HS-27A (cell line): ENCODE results near the gene HOXA4.

Source experiments
- DNase-seq: peaks from one replicate; pipeline ENCODE4 v3.0.0-alpha.2; 2012; ENCODE audit warnings: low read depth, missing footprints

The HOXA4 gene

DNA sequence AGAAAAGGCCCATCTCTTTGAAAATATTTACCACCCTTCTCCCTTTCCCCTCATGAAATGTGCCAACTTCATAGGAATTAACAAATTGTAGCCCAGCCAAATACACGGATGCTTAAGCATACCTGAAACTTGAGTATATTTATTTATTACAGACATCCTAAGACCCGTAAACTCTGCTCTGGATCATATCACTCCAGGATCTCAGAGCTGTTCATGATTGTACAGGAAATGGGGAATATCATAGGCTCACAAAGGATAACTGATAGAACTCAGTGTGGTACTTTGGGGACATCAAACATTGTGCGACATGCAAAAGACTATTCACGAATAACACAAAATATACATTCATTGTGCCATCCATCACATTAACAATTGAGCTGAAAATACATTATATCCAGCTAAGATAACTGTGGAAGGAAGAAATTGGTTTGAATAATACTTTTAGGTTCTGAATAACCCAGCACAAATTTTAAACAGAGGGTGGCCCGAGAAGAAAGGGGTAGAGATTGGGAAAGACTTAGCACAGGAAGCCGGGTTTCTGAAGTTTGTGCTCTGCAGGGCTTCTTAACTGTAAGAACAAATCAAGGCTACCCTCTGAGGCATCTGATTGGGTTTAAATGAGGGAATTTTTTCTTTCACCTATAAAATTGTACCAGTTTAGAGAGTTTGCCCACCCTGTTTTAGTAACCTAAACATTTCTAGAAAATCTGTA, 37.2 kb downstream of the HOXA4 start:
- DNase-seq, result no peak

DNA sequence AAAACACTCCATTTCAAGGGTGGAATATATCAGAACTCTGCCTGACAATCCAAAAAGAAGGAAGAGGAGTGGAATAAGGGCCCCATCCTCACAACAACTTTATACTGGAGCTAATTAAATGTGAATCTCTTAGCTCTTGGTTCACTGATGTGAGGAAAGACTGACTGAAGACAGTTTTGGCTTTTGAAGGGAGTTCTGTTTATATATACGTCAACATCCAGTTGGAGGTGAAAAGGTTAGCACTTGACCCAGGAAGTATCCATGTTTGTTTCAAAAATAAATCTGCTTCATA, 37.8 kb downstream of the HOXA4 start:
- DNase-seq, result no peak

DNA sequence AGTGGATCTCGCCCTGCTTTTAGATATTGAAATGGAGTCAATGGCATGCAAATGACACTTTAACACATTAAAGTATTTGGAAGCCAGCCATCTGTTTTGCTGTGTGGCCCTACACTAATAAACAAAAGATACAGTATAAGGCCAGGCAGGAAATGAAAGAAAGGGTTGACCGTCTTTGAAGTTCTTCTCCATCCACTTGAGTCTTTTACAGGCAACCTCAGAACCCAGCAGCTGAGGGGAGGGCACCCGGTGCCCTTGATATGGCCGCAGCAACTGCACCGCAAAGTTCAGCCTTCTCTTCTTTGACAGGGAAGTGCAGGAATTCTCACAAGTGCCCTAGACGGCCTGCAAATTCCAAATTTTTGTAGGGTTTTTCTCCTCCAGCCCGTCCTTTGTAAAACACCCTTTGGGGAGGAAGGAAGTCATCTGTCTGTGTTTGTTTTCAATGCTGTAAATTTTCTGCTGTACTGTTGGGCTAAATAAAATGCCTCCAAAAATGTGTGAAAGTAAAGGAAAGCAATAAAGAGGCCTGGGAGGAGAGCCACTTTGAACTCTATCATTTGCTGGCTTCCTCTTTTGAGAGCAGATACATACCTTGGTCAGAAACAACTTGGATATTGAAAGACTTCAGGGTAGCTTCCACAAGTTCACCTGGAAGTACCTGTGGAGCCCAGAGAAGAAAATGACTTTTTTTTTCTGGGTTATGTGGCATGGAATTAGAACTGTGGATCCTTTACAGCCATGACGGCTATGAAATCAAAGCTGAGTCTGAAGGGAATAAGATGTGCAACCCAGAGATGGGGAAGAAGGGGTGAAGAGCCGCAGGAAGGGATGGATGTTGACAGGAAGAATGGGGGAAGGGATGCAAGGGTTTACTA, 38.4 kb downstream of the HOXA4 start:
- no peak for DNase-seq

DNA sequence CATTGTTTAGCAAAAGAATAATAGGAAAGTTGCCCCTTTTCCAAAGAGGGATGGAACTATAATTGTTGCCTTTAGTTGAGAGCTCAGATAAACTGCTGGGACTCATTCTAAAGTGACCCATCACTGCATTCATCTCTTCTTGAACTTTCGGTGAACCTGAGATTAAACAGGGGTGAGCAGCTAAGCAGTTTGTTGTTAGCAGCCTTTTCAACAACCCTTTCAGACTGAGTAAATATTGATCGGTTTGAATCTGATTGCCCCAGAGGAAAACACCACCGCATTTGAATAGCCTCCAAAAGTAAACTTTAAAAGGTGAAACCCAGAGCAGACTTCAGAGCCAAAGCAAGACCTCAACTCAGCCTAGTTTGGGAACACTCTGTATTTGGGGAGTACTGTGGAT, 39.5 kb downstream of the HOXA4 start:
- DNase-seq, result no peak

DNA sequence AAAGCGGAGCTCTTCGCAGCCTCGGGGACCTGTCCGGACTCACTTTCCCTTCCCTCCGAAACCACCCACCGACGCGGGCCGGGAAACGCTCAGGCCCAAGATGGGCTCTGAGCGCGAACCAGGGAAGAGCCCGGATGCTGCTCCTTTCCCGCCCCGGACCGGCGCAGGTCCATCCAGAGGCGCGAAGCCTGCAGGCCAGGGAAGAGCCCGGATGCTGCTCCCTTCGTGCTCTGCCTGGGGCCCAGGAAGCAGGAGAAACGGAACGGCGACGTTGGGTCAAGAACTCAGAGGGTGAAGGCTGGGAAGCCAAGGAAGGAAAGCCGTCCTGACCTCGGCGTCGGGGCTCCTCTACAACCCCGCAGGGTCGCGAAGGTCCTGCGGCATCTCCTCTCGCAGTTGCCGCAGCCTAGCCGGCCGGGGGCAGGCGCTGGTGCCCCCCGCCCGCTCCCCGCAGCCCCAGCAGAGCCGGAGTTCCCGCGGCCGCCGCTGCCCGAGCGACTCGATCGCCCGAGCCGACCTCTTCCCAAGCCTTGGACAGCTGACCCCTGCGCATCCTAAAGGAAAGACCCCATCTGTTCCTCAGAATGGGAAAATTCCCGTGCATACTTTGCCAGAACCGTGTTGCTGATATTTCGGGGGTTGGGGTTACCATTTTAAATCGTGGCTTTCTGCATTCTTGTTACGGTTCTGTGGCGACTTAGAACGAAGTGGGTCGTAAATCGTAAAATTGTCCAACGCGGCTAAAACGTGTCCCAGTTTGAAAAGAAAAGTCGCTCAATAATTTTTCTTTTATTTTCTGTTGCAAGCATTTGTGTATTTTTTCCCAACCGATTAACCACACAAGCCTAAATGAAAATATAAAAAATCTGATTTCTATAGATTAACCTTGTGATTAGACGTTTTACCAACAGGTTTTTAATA, 42.3 kb downstream of the HOXA4 start:
- no peak for DNase-seq

DNA sequence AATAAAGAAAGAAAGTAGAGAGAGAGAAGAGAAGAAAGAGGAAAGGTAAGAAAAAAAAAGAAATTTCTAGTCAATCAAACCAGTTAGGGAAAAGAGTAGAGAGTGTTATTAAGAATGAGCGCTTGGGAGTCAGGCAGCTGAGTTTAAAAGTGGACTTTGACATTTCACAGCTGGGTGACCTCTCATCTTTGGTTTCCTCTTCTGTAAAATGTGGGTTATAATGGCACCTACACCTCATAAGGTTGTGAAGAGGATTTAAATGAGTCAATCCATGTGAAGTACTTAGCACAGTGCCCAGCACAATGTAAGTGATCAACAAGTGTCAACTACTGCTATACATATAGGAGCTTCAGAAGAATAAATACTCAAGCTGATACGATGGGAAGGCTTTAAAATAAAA, 46.9 kb downstream of the HOXA4 start:
- DNase-seq, result no peak

DNA sequence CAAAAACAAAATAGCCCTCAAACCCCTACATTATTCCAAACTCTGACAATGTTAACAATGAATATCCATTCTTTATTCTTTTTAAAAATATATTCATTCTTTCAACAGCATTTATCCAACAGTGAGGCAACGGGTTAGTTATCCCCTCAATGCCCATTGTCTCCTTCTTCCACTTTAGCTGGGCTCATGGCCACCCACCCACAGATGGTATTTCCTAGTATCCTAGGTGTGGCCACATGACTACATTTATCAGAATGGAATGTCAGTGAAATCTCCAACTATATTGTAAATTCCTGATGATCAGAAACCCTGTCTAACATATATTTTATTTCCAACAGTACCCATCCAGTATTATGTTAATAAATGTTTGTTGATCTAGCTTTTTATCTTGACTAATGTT, 48.4 kb downstream of the HOXA4 start:
- no peak for DNase-seq

DNA sequence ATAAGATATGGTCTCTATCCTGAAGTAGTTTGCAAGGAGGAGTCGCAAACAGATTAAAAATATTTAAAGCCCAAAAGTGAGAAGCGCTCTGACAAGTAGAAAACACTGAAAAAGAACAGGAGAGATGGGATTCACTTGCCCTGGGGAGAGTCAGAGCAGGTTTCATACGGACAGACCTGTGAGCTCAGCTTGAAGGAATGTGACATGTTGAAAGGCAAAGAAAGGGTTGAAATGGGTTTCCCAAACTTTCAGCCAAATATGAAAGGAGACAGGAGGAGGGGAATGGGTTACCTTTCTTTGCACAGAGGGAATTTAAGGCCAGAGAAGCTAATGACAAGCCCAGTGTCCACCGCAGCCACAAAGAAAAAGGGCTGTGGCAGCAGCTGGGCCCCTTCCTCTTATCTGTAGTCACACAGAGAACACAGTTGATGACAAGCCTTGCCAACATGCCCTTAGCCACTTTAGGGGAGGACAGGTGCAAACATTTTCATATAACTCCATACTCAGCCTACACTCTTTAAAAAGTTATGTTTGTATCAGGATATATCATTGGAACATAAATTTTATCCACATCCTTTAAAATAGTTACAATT, 49.6 kb downstream of the HOXA4 start:
- no peak for DNase-seq

DNA sequence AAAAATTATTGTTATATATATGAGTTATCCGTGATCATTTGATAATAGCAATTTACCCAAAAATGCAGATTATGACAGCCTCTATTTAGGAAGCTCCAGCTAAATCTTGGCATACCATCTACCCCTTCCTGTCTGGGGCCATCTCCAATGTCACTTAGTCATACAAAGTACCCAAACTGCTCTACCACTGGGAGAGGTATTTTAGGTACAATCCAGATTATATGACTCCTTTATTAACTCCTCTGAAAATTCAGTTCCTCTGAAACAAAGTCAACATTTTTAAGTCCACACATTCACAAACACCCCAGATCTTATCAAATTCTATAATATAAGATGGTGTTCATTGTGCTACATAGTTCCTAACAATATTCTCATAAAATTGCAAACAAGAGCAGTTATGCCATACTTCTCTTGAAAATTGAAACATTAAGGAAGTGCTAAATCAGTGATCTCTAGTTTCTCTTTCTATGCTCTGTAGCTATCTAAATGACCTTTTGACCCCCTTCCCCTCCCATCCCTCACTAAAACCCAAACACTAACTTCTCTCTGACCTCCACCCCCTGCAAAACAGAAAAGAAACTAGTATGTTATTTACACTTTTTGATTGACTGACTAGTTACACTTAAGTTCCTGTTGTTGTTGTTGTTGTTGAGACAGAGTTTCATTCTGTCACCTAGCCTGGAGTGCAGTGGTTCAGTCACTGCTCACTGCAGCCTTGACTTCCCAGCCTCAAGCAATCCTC, 51.2 kb downstream of the HOXA4 start:
- no peak for DNase-seq

DNA sequence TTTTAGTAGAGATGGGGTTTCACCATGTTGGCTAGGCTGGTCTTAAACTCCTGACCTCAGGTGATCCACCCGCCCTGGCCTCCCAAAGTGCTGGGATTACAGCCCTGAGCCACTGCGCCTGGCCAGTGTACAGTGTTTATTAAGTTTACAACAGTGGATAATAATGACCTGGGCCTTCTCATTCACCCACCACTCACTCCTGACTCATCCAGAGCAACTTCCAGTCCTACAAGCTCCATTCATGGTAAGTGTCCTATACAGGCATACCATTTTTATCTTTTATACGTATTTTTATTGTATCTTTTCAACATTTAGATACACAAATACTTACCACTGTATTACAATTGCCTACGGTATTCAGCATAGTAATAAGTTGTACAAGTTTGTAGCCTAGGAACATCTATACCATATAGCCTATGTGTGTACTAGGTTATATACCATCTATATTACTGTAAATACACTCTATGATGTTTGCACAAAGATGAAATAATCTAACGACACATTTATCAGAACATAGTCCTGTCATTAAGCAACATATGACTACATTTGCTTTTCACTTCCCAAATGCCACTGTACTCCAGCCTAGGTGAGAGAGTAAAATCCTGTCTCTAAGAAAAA, 51.8 kb downstream of the HOXA4 start:
- no peak for DNase-seq
